PFSK-1 (cell line): Measurements from ENCODE around the gene MBD6.

Experiments
- POLR2AphosphoS5 ChIP-seq: IDR thresholded peaks from 2 replicates; pipeline ENCODE4 v1.6.1; 2012; ENCODE audit warnings: low read depth, mild to moderate bottlenecking, control low read depth, low read length, moderate library complexity
- SIN3A ChIP-seq: IDR thresholded peaks from 2 replicates; pipeline ENCODE4 v1.6.1; 2012; ENCODE audit warnings: mild to moderate bottlenecking, low read length, moderate library complexity, borderline replicate concordance; ENCODE audit not compliant: insufficient read depth
- TAF1 ChIP-seq: IDR thresholded peaks from 2 replicates; pipeline ENCODE4 v1.6.1; 2012; ENCODE audit warnings: low read length, control low read depth, borderline replicate concordance; ENCODE audit not compliant: insufficient read depth

DNA sequence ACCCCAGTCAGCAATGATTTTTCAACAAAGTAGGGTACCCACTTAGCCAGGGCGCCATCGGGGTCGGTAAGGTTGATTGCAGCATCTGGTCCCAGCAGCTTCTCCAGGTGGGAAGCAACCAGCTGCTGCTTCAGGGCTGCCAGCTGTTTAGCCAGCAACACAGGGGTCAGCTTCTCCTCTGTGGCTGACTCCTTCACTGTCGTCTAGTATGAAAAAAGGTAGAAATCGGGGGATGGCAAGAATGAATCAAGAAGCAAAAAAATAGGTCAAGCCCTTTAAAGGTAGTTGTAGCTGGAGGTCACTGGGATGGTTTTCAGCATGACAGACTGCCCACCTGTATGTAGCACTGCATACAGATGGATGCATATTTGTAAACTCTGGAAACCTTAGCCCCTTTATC is 11.6 kb downstream of the MBD6 start:
- TF ChIP-seq POLR2AphosphoS5 (no peak), TAF1 (no peak), SIN3A (no peak)
